SJSA1 (cell line): Measurements from ENCODE around the gene PPP1R9A. TPM values are rescaled to one million over a fixed set of nuclear protein-coding genes. Genes with fewer than 3 reads are reported as not detected.

Experiments used
- DNase-seq, 2 experiments: peaks; one replicate each; pipeline ENCODE4 v3.0.0-alpha.2; 2015 to 2020; ENCODE audit warnings: low spot score in 2 of 2, low read depth in 1 of 2
- H3K27ac ChIP-seq: fragments of 250-450 bp; sonication (Bioruptor Pico); 2 replicates; pipeline ENCODE4 v1.5.1; 2020; ENCODE audit warnings: mild to moderate bottlenecking, moderate library complexity
- H3K27me3 ChIP-seq: fragments of 250-450 bp; sonication (Bioruptor Pico); replicated peaks from 2 replicates; pipeline ENCODE4 v1.5.1; 2020; ENCODE audit warnings: mild to moderate bottlenecking, moderate library complexity
- H3K36me3 ChIP-seq: fragments of 250-450 bp; sonication (Bioruptor Pico); 2 replicates; pipeline ENCODE4 v1.5.1; 2020; ENCODE audit warnings: mild to moderate bottlenecking
- H3K4me1 ChIP-seq: fragments of 250-450 bp; sonication (Bioruptor Pico); replicated peaks from 2 replicates; pipeline ENCODE4 v1.6.1; 2021; ENCODE audit warnings: mild to moderate bottlenecking
- H3K4me3 ChIP-seq: fragments of 250-450 bp; sonication (Bioruptor Pico); 2 replicates; pipeline ENCODE4 v1.5.1; 2020; ENCODE audit warnings: mild to moderate bottlenecking
- H3K9me3 ChIP-seq: fragments of 250-450 bp; sonication (Bioruptor Pico); replicated peaks from 2 replicates; pipeline ENCODE4 v1.5.1; 2020; ENCODE audit warnings: mild to moderate bottlenecking
- total RNA-seq: library from RNA; depleted of rRNA; stranded (reverse); fragments of >200 nt; shearing (Covaris generic); gene quantifications from 2 replicates; pipeline ENCODE4 v1.2.3, GENCODE V29; 2014

Gene PPP1R9A
- total RNA-seq, 1 experiment from 2014 or later, result not detected

- no peak overlapping the region for H3K27ac ChIP-seq
- H3K4me1 ChIP-seq, result no peaks in the 10 kb centered on the region
- H3K27me3 ChIP-seq, result no peaks in the 10 kb centered on the region
- no peaks in the 10 kb centered on the region for H3K36me3 ChIP-seq
- DNase-seq, result no peak
- H3K9me3 ChIP-seq, result no peaks in the 10 kb centered on the region
- H3K4me3 ChIP-seq, result no peak overlapping the region
Measured at GRCh38 chr7:95340491-95340890, 433.1 kb downstream of the PPP1R9A start.

- no peak for DNase-seq
- Histone ChIP-seq H3K4me3 (no peak overlapping the region), H3K27me3 (no peaks in the 10 kb centered on the region), H3K4me1 (no peaks in the 10 kb centered on the region), H3K36me3 (no peaks in the 10 kb centered on the region), H3K27ac (no peak overlapping the region), H3K9me3 (no peaks in the 10 kb centered on the region)
Measured at GRCh38 chr7:95342029-95342428, 434.6 kb downstream of the PPP1R9A start.

- Histone ChIP-seq H3K4me3 (no peak overlapping the region), H3K27ac (no peak overlapping the region), H3K27me3 (no peaks in the 10 kb centered on the region), H3K36me3 (no peaks in the 10 kb centered on the region), H3K9me3 (no peaks in the 10 kb centered on the region), H3K4me1 (no peaks in the 10 kb centered on the region)
- DNase-seq, result no peak
Measured at GRCh38 chr7:95342642-95343307, 435.4 kb downstream of the PPP1R9A start.
